Measurements from ENCODE around the gene QKI. TPM values are rescaled to one million over a fixed set of nuclear protein-coding genes. Genes with fewer than 3 reads are reported as not detected.
"Not testable (repeated sequence)": the region's sequence is repeated elsewhere in the genome, so short reads cannot be mapped to it uniquely, and the experiment has no call there.

Gene QKI
- total RNA-seq, 1 donor from 2014 or later: 156 TPM

DNA sequence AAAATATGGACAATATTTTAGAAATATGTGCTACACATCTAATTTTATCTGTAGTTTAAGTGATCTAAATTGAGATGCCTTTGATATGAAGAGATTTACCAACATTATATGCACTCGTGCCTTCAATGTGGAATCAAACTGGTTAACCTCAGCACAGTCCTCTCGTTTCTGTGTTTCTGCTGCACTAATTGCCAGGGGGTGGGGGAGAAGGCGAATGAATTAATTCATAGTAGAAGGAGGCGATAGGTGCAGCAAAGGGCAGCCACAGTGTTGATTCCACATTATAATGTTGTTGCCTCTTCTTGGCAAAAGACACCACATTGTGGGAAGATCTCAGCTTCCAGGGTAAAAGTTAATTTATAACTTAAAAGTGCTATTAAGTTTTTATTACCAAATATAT, 161.6 kb downstream of the QKI start:
- no peak for DNase-seq (ENCODE audit: low read depth in 2 of 2)

DNA sequence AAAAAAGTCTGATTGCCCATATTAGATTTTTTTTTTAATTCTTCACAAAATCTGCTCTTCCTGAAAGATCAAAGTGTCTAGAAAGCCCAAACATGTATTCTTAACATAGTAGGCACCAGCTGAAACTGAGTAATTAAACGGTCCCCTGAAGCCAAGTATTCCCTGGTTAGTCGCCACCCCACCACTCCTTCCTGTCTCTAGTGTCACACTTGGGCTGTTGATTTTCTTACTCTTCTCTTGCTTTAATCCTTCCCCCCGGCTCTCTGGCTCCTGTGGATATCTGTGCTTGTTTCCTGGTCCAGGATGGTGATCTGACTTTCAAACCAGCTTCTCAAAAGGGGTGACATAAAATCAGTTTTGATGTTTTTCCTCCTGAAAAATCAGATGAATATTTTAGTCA, 162.9 kb downstream of the QKI start:
- DNase-seq (ENCODE audit: low read depth in 2 of 2): no peak

DNA sequence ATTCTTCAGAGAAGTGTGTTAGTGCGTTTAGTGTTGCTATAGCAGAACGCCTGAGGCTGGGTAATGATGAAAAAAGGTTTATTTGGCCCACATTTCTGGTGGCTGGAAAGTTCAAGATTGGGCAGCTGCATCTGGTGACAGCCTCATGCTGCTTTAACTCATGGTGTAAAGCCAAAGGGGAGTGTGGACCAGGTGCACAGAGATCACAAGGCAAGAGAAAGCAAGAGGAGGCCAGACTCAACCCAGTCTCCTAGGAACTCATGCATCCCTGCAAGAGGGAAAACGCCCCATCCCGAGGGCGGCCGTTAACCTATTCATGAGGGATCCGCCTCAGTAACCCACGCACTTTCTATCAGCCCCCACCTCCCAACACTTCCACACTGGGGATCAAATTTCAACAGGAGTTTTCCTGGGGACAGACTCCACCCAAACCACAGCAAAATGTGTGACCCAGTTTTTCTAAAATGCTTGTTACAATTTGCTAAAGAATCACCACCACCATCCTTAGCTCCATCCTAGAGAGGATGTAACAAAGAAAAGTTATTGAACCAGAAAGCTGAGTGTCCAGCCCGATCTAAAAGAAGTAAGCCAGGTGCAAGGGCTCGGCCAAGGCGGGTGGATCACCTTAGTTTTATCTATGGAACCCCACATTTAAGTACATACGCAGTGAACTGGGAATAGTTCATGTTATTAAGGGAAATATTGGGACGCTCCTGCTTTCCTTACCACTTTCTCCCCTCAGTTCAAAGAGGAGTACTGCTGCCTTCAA, 164.8 kb downstream of the QKI start:
- DNase-seq (ENCODE audit: low read depth in 2 of 2): no peak

DNA sequence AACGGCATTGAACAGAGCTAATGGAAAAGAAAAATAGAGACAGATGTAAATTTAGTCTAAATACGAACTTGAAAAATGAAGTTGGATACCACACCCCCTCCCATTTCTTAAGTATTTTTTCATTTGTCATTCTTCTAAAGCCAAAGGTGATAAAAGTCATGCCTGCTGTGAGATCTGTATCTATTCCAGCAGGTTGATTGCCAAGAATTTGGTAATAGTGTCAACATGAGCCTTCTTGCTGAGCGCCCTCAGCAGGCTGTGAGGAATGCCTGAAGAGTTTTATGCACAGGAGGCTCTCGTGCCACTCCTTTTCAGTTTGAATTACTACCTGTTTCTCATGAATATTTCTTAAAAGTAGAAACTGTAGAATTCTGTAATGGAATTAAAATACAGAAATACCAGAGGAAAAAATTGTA, 165.4 kb downstream of the QKI start:
- DNase-seq (ENCODE audit: low read depth in 2 of 2): no peak

DNA sequence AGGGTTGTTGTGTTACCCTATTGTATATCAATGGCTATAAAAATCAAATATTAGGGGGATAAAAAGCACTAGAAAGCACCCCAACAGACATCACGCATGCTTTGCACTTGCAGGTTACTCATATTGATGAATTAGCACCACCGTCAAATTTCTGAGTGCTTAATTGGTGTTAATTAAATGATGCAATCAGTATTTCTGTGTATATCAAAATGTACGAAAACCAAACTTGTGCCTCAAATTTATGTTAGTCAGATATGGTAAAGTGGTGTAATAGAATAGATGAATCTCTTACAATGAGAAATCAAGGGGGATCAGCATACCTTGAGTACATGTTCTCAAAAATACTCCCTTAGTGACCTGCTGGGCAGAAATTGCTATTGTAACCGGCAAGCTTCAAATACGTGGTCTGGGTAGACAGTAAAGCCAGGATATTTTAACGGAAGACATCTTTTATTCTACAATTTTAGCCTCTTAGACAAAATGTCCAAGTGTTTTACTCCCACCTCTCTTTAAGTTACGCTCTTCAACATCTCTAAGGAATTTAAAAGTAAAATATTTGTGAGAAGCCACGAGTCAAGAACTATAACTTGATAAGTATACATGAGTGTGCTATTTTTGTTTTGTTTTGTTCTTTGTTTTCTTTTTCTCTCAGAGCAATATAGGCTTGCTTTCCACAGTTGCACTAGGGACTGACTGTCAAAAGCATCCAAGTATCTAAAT, 166.0 kb downstream of the QKI start:
- no peak for DNase-seq (ENCODE audit: low read depth in 2 of 2)

DNA sequence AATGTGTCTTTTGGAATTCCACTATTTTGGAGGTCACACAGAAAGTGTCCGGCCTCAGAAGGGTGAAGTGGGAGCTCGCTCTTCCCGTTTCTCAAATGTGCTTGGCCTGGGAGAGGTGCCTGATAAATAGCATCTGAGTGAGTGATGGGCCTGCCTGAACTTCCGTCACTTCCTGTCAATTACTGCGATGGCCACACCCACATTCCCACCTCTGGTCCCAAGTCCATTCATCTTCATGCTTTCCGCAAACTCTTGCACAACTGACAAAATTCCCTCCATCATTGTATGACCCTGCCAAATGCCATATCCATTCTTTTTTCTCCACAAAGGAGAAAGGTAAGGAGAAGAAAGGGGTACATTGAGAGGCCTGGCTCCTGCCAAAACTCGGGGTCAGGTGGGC, 169.0 kb downstream of the QKI start:
- no peak for DNase-seq (ENCODE audit: low read depth in 2 of 2)

DNA sequence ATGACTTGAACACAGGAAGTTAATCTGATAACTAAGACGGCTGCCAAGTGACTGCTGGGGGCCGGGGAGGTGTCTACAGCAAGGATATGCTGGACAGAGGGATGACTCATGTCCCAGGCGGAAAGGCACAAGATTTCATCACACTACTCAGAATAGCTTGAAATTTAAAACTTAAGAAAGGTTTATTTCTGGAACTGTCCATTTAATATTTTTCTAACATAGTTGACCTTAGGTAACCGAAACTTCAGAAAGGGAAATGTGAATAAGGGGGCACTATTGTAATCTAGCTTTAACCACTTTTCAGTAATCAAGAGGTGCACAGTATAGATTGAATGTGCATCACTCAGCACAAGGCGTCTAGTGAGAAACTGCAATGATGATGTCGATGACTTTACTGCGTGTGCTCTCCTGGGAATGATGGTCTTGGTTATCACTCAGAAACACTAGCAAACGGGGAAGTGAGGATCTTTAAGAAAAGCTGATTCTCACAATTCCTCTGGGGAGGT, 171.5 kb downstream of the QKI start:
- peak in 1 of 2 donors; percentile 83 for DNase-seq (ENCODE audit: low read depth in 2 of 2)

DNA sequence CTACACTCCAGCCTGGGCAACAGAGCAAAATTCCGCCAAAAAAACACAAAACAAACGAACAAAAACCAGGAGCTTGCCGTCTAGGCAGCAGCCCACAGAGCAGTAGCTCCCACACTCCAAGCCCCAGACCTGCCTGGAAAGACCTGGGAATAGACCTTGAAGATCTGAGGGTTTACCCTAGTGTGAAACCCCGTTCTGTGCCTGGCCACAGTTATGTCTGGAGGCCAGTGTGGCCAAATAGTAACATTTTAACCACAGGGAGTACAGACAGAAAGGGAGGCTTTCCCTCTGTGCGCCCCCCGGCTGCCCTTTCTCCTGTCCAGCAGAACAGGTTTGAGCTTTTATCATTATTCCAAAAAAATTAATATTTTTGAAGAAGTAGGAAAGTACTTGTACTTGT, 172.4 kb downstream of the QKI start:
- no peak for DNase-seq (ENCODE audit: low read depth in 2 of 2)

DNA sequence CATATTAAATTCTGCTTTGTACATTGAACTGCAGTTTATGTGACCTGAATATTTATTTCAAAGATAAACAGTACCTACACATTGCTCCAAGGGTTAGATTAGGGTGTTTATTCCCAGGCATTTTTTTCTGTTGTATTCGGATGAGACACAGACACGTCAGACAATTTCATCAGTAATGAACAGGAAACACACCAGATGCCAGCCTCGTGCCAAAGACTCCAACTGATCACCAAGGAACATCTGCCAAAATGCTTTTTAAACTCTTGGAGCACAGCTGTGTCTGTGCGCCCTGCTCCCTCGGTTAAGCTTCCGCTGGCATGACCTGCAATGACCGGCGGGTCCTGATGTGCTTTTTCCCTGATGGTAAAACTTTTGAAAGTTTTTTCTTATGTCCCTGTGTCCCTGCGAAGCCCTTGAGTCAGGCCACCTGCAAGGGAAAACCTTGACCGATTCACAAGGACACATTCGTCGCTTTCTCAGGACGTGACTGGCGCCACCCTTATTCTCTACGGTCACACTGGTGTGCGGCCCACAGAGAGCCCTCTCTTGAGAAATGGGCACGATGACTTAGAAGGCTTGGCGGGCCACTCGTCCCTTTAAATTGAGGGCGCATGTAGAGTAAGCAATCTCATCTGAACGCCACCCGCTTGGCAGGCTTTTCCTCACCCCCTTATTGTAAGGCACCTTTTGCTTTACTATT, 173.9 kb downstream of the QKI start:
- no peak for DNase-seq (ENCODE audit: low read depth in 2 of 2)

DNA sequence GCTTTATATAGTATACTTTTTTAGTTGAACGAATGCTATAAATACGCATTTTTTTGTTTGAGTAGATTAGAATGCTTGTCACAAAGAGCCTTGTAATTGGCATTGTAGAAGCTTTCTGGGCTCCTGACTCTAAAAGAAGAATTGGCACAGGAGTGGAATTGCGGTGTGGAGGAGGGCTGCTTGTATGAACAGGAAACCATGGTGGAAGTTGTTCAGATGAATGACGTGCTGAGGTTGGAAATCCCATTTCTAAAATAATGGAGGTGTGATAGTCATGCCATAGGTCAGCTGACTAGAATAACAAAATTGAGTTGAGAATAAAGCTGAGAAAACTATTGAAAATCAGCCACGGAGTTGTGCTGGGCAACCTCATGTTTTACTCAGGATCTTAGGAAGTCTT, 174.9 kb downstream of the QKI start:
- peak; percentile 66 to 72 for DNase-seq (ENCODE audit: low read depth in 2 of 2)

DNA sequence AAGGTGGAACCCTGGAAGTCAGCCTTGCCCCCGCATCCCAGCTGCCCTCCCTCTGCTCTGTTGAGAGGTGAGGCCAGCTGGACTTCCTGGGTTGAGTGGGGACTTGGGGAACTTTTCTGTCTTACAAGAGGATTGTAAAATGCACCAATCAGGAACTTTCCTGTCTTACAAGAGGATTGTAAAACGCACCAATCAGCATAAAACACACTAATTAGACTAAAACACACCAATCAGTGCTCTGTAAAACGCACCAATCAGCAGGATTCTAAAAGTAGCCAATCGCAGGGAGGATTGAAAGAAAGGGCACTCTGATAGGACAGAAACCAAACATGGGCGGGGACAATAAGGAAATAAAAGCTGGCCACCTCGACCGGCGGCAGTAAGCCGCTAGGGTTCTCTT, 175.6 kb downstream of the QKI start:
- DNase-seq (ENCODE audit: low read depth in 2 of 2): not testable (repeated sequence)

DNA sequence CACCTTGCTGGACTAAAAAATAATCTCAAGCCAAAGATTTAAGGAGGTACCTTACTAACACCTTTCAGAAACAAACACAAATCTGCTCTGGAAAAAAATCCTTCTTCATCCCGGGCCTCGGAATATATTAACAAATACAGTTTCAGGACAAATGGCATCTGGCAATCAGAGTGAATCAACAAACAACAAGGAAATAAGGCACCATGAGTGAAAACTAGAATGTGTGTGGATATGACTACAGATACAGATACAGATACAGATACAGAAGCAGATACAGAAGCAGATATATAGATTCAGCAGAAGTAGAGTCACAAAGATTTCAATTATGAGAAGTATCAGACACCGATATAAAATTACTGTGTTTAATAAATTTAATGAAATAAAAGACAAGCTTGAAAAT, 178.4 kb downstream of the QKI start:
- no peak for DNase-seq (ENCODE audit: low read depth in 2 of 2)

DNA sequence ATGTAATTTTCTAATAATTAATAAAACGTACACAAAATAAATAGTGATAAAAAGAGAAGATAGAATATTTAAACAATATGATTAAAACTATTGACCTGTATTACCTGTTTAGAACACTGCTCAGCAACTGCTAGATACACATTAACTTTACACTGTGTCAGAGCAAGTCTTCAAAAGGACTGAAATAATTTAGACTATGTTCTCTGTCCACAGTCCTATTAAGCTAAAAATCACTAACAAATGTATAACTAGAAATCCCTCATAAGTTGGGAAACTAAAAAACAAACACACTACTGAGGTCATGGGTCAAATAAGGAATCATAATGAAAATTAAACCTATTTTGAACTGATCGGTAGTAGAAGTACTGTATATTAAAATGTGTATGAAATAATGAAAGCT, 181.7 kb downstream of the QKI start:
- DNase-seq (ENCODE audit: low read depth in 2 of 2): no peak

DNA sequence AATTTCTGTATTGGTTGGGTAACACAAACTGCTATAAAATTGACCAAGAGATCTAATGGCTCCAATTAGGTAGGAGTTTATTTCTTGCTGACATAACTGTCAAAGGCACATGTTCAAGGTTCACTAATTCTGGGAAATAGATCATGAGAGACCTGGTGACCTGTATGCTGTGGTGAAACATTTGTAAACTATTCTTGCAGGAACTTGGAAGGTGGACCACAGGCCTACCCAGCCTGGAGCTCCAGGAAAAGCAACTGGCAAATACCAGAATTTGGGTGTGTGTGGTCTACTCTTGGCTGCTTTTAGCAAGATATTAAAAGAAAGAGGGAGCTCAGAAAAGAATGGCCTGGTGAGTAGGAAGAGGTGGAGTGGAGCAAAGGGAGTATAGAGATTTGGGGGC, 184.6 kb downstream of the QKI start:
- no peak for DNase-seq (ENCODE audit: low read depth in 2 of 2)

DNA sequence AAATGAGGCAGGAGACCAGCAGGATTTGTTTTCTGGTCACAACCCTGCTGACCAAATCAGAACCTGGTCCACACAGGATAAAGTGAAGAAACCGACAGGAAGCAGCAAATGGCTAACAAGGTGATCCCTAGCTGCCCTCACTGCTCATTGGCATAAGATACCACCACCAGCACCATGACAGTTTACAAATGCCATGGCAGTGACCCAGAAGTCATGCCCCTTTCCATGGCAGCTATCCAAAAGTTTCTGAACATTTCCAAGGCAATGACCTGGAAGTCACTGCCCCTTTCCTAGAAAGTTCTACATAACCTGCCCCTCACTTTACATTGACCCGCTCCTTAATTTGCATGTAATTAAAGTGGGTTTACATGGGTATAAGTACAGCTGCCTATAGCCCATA, 185.2 kb downstream of the QKI start:
- DNase-seq (ENCODE audit: low read depth in 2 of 2): no peak

DNA sequence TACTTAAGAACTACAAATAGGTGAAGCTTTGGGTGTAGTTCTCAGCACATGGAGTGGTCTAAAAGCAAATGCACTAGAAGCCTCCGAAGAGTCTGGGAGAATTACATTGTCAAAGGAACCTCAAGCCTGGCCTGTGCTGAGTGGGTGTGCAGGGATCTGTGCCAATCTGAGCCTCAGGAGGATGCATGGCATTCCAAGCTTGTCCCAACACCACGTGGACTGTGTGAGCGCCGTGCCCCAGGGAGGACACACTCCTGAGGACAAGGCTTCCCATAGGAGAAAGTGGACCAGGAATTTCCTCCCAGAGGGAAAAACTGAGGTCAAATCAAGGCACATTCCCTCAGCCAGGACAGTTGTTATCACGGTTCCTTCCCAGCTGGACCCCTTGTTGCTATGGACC, 185.8 kb downstream of the QKI start:
- no peak for DNase-seq (ENCODE audit: low read depth in 2 of 2)

DNA sequence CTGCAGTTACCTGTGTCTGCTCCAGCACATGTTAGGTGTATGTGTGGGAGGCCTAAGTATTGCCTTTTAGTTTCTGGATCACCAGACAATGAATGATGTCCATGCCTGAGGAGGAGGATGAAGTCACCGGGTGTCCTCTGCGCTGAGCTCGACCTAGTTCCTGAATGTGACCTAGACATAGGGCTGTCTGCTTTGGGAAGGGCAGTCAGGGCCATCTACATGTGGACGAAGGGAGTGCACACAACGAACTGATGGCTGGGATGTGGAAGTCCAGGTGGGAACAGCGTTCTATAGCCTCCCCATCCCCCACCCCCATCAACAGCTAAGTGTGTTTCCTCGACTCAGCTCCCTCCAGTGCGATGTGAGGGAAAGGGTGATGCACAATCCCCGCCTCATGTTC, 186.3 kb downstream of the QKI start:
- no peak for DNase-seq (ENCODE audit: low read depth in 2 of 2)

DNA sequence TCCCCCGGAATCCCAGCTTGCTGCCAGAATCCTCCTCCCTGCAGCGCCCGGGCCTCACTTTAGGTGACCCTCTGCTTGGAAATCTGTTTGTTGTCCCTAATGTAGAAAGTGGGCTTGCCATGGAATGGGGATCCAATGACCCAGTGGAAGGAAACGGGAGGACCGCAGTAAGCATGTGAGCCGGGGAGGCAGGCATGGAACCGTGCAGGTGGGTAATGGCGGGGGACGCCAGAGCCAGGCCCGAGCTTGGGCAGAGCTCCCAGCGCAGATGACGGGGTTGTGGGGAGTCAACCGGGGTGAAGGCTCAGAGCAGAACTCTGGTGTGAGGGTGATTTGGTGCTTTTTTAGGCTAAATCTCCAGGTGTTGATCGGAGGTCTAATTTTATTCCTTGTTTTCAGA, 188.3 kb downstream of the QKI start:
- DNase-seq (ENCODE audit: low read depth in 2 of 2): no peak

DNA sequence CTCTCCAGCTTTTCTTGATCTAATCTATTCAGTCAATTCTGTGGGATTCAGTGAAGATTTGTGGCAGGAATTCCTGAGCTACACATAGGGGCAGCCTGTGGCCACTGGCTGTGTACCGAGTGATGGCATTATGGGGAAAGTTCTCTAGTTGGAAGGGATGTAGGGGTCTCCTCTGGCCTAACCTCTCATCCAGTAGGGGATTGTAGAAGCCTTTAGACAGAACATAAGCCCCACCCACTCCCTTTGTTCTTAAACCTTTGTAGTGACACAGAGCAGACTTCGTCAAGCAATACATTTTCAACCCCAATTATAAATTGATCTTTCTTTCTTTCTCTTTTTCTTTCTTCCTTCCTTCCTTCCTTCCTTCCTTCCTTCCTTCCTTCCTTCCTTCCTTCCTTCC, 188.9 kb downstream of the QKI start:
- no peak for DNase-seq (ENCODE audit: low read depth in 2 of 2)

DNA sequence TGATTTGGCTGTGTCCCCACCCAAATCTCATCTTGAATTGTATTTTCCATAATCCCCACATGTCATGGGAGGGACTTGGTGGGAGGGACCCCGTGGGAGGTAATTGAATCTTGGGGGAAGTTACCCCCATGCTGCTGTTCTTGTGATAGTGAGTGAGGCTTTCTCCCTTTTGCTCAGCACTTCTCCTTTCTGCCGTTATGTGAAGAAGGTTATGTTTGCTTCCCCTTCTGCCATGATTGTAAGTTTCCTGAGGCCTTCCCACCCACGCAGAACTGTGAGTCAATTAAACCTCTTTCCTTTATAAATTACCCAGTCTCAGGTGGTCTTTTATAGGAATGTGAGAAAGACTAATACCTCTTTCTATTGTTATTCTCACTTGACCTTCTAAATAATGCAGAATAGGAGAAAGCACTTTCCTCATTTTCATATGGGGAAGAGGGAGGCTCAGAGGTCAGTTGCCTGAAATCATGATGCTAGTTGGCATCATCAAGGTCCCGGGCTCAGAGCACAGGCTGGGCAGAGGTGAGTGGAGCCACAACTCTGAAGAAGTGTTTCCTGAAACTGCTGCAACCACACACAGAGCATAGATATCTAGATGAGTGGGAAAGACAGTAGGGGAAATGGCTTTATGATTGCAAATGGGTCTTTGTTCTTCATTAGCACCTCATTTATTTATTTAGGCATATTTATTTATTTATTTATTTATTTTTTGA, 191.0 kb downstream of the QKI start:
- DNase-seq (ENCODE audit: low read depth in 2 of 2): no peak

DNA sequence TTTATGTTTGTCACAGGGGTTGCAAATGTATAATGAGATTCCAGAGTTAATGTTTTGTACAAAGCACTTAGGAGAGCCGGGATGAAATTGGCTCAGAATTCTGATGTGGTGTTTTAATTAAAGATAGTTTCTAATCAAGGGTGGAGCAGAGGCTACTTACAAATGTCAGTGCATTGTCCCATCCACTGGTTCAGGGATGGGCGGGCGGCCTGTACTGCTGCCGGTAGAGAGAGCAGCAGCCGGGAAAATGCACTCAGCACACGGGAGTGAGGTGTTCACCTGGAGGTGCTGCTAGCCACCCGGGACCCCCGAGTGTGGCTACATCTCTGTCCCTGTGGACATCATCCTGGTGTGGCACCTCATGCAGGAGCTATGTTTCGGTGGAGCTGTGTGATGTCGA, 193.3 kb downstream of the QKI start:
- DNase-seq (ENCODE audit: low read depth in 2 of 2): no peak

DNA sequence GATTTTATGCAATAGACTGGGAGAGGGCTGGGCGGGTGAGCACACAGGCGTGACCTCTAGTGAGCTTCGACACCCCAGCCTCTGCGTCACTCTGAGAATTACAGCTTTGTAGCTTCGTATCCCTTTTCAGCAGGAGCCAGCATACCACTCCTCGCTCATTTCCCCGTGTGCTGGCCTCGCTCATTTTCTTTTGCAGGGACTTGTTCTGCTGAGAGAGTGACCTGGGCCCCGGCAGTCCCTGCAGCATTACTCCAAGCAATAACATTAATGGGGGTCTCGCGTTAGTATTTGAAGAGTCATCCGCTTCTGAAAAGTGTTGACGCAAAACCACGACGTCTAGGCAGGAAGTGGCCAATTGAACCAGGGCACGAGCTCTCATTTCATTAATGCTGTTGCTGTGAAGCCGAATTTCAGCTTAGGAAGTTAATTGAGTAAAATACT, 193.7 kb downstream of the QKI start:
- no peak for DNase-seq (ENCODE audit: low read depth in 2 of 2)

All from dermis microvascular lymphatic vessel endothelial cell (primary cell).